Small intestine (tissue), 7 donors: Measurements from ENCODE around the gene NTRK1. TPM values are rescaled to one million over a fixed set of nuclear protein-coding genes. Genes with fewer than 3 reads are reported as not detected.

Experiments
- DNase-seq, 2 donors: peaks; one replicate each; pipeline versions ENCODE4 v3.0.0 to v3.0.0-alpha.2; 2013
- FAIRE-seq: peaks from 2 replicates; lab custom pipeline; 2012; peaks lifted over from hg19 to GRCh38; lab: Jason Lieb, UNC
- H3K27ac ChIP-seq, 3 donors: one replicate each; pipeline ENCODE4 v1.5.1; 2013; ENCODE audit warnings: low read length in 2 of 3, mild to moderate bottlenecking in 2 of 3, control low read depth in 1 of 3, inconsistent platforms in 1 of 3, low read depth in 1 of 3, moderate library complexity in 1 of 3
- H3K27me3 ChIP-seq, 3 donors: one replicate each; pipeline ENCODE4 v1.6.1; 2013; ENCODE audit warnings: low read length in 3 of 3, inconsistent platforms in 1 of 3; ENCODE audit not compliant: control insufficient read depth in 3 of 3, insufficient read depth in 3 of 3
- H3K36me3 ChIP-seq, 3 donors: one replicate each; pipeline ENCODE4 v1.6.1; 2013; ENCODE audit warnings: low read length in 3 of 3, inconsistent platforms in 1 of 3, low read depth in 1 of 3, mild to moderate bottlenecking in 1 of 3, moderate library complexity in 1 of 3; ENCODE audit not compliant: control insufficient read depth in 3 of 3, insufficient read depth in 2 of 3
- H3K4me1 ChIP-seq, 3 donors: one replicate each; pipeline ENCODE4 v1.6.1; 2013; ENCODE audit warnings: low read length in 2 of 3, inconsistent platforms in 1 of 3, low read depth in 1 of 3, mild to moderate bottlenecking in 1 of 3, moderate library complexity in 1 of 3; ENCODE audit not compliant: control insufficient read depth in 3 of 3, insufficient read depth in 2 of 3
- H3K4me3 ChIP-seq, 3 donors: one replicate each; pipeline ENCODE4 v1.5.1; 2013; ENCODE audit warnings: low read length in 3 of 3, control low read depth in 1 of 3, inconsistent platforms in 1 of 3, low read depth in 1 of 3, mild to moderate bottlenecking in 1 of 3, moderate library complexity in 1 of 3
- H3K9me3 ChIP-seq, 2 donors: one replicate each; pipeline ENCODE4 v1.6.1; 2013; ENCODE audit warnings: low read depth in 1 of 2, low read length in 1 of 2; ENCODE audit not compliant: control insufficient read depth in 2 of 2, insufficient read depth in 1 of 2
- WGBS, 3 donors: extraction: QIAGEN DNeasy Blood & Tissue Kit; methylation state at CpG; one replicate each; pipeline ENCODE4 v1.1.7; 2013; 5-methylcytosine and 5-hydroxymethylcytosine counted together
- polyA plus RNA-seq, 4 donors: library from polyadenylated mRNA; stranded (reverse) in 3 of 4; unstranded in 1 of 4; fragments of 200-250 nt in 3 of 4; fragments of 120-200 nt in 1 of 4; gene quantifications; one replicate each; pipeline versions ENCODE4 v1.2.1 to v1.2.3, GENCODE V29; 2013
- donor health status: healthy with polysubstance abuse.
- donor health status: control.
- donor health status: control.
- donor health status: Bipolar disorder and iron deficiency.
- donor health status: healthy.

NTRK1 gene
- polyA plus RNA-seq, 4 donors, result 0.10 to 0.67 TPM; not detected in 2

DNA sequence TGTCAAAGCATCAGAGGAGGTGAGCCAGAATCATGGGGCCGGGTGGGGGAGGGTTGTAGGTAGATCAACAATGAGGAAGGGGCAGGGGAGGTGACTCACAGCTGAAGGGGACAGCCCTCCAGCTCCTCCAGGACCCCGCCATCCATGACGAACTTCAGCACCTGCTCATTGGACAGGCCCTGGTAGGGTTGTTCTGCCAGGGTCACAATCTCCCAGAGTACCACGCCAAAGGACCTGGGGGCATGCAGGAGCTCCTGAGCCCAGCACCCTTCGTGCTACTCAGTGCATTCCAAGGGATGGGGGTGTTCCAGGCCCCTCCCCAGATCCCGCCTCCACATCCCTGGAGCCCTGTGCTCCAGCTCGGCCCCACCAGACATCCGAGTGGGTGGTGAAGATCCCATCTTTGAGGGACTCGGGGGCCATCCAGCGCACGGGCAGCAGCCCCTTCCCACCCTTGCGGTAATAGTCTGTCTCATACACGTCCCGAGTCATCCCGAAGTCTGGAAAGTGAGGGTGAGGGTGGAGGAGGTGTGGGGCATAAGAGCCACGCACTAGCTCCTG, 19.3 kb upstream of the NTRK1 start:
- no peaks in the 10 kb centered on the region for H3K36me3 ChIP-seq
- WGBS, 3 donors, result 62 to 80% (median 78%) methylated on average over 16 of the region's 16 CpGs
- H3K4me1 ChIP-seq, result peaks cover 0 to 8% (median 0%) of the 10 kb centered on the region in 3 donors
- H3K27ac ChIP-seq, result no peak overlapping the region
- peaks cover 1 to 79% (median 41%) of the 10 kb centered on the region in 3 donors for H3K27me3 ChIP-seq
- FAIRE-seq (no peak), DNase-seq (no peak)
- H3K4me3 ChIP-seq, result no peak overlapping the region
- no peaks in the 10 kb centered on the region for H3K9me3 ChIP-seq

DNA sequence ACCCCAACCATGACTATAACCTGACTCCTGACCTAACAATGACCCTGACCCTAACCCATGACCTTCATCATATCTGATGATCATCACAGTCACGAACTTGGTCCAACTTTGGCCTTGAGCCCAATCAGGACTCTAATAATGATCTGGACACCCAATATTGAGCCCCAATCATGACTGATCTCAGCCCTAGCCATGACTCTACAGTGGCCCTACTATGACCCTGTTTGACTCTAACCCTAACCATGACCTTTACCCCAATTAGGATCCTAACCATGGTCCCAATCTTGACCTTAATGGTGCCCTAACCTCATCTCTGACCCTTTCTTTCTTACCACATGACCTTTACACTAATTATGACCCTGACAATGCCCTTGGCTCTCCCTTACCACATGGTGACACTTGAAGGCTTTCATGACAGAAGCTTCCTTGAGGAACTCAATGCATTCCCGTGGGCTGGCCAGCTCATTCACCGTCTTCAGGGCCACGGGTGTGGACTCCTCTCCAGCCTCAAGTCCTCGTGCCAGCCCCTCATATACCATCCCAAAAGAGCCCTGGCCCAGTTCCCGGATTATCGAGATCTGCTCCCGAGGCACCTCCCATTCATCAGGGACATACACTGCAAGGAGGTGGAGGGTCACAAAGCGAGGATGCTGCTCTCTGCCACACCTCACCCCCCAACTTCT, 17.9 kb upstream of the NTRK1 start:
- DNase-seq (no peak), FAIRE-seq (no peak)
- WGBS, 3 donors, result 65 to 77% (median 77%) methylated on average over 9 of the region's 9 CpGs
- Histone ChIP-seq H3K4me1 (peaks cover 0 to 8% (median 0%) of the 10 kb centered on the region in 3 donors), H3K9me3 (no peaks in the 10 kb centered on the region), H3K27me3 (peaks cover 5 to 88% (median 41%) of the 10 kb centered on the region in 3 donors), H3K27ac (no peak overlapping the region), H3K36me3 (no peaks in the 10 kb centered on the region), H3K4me3 (no peak overlapping the region)

DNA sequence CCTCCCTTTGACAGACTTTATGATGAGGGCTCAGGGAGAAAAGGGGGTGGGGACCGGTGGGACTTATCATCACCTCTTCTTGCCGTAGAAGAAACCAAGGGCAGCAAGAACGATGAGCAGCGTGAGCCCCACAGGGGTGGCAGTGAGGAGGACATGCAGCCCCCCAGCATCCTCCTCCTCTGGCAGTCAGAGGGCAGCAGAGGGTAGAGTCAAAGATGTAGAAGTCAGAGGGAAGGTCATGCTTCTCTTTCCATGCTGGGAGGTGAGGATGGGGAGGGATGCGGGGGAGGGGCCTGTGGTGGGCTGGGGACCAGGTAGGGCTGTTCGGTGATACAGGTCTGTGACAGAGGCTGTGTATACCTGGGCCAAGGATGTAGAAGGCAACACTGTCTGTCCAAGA, 16.6 kb upstream of the NTRK1 start:
- H3K9me3 ChIP-seq, result no peaks in the 10 kb centered on the region
- peaks cover 5 to 97% (median 43%) of the 10 kb centered on the region in 3 donors for H3K27me3 ChIP-seq
- H3K4me3 ChIP-seq, result no peak overlapping the region
- H3K27ac ChIP-seq, result no peak overlapping the region
- DNase-seq (no peak), FAIRE-seq (no peak)
- H3K36me3 ChIP-seq, result no peaks in the 10 kb centered on the region
- 35 to 47% (median 37%) methylated on average over 6 of the region's 6 CpGs for WGBS, 3 donors
- peaks cover 0 to 11% (median 0%) of the 10 kb centered on the region in 3 donors for H3K4me1 ChIP-seq

DNA sequence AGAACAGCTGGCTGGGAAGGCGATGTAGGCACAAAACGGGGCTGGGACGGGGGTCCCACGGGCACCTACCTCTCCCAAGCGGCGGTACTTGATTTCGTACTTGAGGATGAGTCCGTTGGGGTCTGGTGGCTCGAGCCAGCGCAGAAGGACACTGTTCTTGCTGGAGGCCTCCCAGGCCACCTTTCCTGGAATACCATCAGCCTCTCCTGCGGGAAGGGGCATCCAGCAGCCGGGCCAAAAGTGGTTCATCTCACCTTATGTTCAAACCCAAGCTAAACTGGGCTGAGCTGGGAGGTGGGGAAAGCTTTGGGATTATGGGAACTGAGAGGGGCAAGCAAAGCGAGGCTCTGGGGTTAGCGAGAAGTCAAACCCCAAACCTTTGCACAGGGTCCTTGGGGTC, 16.0 kb upstream of the NTRK1 start:
- peaks cover 0 to 11% (median 0%) of the 10 kb centered on the region in 3 donors for H3K4me1 ChIP-seq
- 25 to 29% (median 28%) methylated on average over 14 of the region's 14 CpGs for WGBS, 3 donors
- peaks cover 5 to 95% (median 43%) of the 10 kb centered on the region in 3 donors for H3K27me3 ChIP-seq
- no peaks in the 10 kb centered on the region for H3K9me3 ChIP-seq
- H3K4me3 ChIP-seq, result no peak overlapping the region
- H3K36me3 ChIP-seq, result no peaks in the 10 kb centered on the region
- DNase-seq (no peak), FAIRE-seq (no peak)
- no peak overlapping the region for H3K27ac ChIP-seq

DNA sequence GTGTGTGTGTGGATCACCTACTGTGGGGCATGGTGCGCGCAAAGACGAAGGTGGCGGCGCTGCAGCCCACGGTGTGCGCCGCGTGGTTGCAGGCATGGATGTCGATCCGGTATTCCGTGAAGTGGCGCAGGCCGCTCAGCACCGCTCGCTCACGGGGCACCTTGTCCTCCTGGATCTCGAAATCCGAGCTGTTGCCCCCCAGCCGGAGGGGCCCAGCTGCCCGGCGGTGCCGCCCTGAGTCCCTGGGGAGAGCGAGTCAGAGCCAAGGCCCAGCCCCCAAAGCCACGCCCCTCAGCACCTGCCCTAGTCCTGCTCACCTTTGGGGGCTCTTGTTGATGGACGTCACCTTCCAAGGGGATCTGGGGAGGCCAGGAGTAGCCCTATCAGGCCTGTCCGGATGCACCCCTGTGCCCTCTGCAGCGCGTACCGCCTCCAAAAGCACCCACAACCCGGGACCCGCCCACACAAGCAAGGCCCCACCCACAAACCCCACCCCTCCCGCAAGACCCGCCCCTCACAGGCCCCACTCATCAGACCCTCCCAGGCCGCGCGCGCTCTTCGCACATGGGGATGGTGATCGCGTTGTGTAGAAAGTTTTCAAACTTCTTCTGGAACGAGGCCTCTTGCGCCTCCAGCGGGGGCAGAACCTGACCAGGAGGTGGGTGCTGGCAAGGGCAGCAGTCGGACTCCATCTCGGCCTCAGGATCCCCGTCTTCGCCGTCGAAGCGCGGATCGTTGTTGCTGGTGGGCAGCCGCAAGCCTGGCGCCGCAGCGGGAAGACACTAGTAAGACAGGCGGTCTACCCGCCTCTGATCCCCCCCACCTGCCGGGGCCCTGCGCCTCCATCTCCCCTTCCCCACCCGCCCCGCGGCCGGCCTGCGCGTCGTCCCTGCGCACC, 15.4 kb upstream of the NTRK1 start:
- peaks cover 5 to 95% (median 43%) of the 10 kb centered on the region in 3 donors for H3K27me3 ChIP-seq
- H3K36me3 ChIP-seq, result no peaks in the 10 kb centered on the region
- H3K4me3 ChIP-seq, result no peak overlapping the region
- no peak overlapping the region for H3K27ac ChIP-seq
- H3K9me3 ChIP-seq, result no peaks in the 10 kb centered on the region
- WGBS, 3 donors, result 7 to 15% (median 13%) methylated on average over 62 to 69 of the region's 69 CpGs
- H3K4me1 ChIP-seq, result peaks cover 0 to 11% (median 0%) of the 10 kb centered on the region in 3 donors
- DNase-seq (no peak), FAIRE-seq (no peak)

DNA sequence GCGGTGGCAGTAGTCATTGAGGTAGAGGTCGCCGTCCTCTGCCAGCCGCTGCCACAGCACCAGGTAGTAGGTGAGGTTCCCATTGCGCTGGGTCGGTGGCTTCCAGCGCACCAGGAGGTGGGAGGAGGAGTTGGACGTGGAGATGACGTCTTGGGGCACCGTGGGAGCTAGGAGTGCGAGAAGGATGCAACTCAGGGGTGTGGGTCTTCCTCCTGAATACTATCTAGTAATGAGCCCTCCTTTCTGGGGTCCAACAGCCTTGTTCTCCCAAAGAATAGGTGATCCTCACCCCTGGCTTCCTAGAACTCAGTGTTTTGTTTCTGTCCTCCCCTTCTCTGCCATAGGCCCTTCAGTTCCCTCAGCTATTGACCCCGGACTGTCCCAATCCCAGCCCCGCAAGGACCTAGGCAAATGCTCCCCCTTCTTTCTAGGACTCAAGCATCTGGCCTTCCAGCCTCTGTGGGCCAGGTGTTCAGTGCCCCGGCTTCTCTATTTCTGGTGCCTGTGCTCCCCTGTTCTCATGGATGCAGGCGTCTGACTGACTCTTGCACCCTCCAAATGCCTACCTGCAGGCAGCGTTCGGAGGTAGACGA, 14.6 kb upstream of the NTRK1 start:
- Histone ChIP-seq H3K9me3 (no peaks in the 10 kb centered on the region), H3K27me3 (peaks cover 5 to 89% (median 43%) of the 10 kb centered on the region in 3 donors), H3K27ac (no peak overlapping the region), H3K4me1 (peaks cover 0 to 11% (median 0%) of the 10 kb centered on the region in 3 donors), H3K4me3 (no peak overlapping the region), H3K36me3 (no peaks in the 10 kb centered on the region)
- FAIRE-seq, result no peak
- no peak for DNase-seq
- 42 to 47% (median 46%) methylated on average over 17 to 18 of the region's 18 CpGs for WGBS, 3 donors

DNA sequence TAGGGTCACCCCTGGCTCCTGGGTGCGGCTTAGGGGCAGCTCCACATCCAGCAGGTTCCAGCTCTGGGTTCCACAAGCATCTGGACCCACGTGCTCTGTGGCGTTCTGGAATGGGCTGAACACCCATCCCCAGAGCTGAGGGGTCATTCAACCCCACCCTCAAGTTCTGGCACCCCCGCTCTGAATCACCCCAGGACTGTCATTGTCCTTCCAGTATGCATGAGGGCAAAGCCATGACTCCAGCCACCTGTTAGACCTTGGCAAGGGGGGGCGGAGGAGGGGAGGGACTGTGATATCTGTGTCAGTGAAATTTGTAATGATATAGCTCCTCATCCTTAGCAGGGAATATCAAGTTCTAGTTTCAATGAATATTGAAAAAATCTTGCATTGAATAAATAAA, 14.0 kb upstream of the NTRK1 start:
- H3K4me1 ChIP-seq, result peaks cover 0 to 11% (median 0%) of the 10 kb centered on the region in 3 donors
- H3K36me3 ChIP-seq, result no peaks in the 10 kb centered on the region
- peaks cover 5 to 83% (median 39%) of the 10 kb centered on the region in 3 donors for H3K27me3 ChIP-seq
- H3K9me3 ChIP-seq, result no peaks in the 10 kb centered on the region
- no peak overlapping the region for H3K27ac ChIP-seq
- FAIRE-seq (no peak), DNase-seq (no peak)
- H3K4me3 ChIP-seq, result no peak overlapping the region
- WGBS, 3 donors, result 73 to 91% (median 84%) methylated on average over 5 of the region's 5 CpGs
